NB4 (cell line): ENCODE data around the gene ZNF296.

Experiments used
- DNase-seq: peaks from one replicate; pipeline ENCODE4 v3.0.0; 2010; ENCODE audit warnings: low read depth
- H3K4me3 ChIP-seq: one replicate; pipeline ENCODE4 v1.5.1; 2011; ENCODE audit warnings: mild to moderate bottlenecking, low read depth, low read length, moderate library complexity
- MYC ChIP-seq: IDR thresholded peaks from 2 replicates; pipeline ENCODE4 v1.6.1; 2011; ENCODE audit warnings: low read depth, low read length
- POLR2A ChIP-seq: IDR thresholded peaks from 2 replicates; pipeline ENCODE4 v1.6.1; 2011; ENCODE audit warnings: mild to moderate bottlenecking; ENCODE audit not compliant: insufficient read length; ENCODE audit errors: extremely low read depth
- TF ChIP-seq, protein P1 (sequence below): IDR thresholded peaks from one replicate; pipeline ENCODE4 v1.5.1; 2012; ENCODE audit warnings: low read depth, low read length
- TF ChIP-seq, protein P2 (sequence below): IDR thresholded peaks from 2 replicates; pipeline ENCODE4 v1.6.1; 2011; ENCODE audit warnings: low read depth, low read length

ZNF296 gene

DNA sequence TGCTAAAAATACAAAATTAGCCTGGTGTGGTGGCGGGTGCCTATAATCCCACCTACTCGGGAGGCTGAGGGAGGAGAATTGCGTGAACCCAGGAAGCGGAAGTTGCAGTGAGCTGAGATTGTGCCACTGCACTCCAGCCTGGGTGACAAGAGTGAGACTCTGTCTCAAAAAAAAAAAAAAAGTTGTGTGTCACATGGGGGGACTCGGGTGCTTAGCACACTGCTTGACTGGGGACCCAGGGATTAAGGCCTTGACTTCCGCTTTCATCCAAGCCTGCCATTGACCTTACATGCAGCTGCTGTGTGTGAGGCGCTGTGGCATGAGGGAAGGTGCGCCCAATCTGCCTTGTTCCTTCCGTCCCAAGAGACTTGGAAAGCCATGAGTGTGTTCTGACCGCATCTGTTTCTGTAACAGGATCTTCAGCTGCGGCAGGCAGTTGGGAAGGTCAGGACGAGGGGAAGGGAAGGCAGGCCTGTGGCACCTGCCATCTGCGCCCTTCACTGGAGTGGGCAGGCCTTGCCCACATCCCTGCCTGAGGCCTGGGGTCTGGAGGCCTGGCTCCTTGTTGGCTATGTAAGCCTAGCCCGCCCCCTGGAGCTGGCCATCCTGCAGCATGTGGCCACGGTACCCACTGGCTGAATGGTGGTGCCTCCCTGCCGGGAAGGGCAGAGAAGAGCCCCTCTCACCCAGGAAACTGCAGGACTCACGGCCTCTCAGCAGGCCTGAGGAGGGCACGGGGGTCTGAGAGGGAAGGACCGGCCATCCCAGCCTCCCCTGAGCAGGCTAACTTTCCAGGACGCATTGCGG lies 39.7 kb upstream of the ZNF296 start:
- peak; percentile 34 for DNase-seq
- TF ChIP-seq, protein P1, sequence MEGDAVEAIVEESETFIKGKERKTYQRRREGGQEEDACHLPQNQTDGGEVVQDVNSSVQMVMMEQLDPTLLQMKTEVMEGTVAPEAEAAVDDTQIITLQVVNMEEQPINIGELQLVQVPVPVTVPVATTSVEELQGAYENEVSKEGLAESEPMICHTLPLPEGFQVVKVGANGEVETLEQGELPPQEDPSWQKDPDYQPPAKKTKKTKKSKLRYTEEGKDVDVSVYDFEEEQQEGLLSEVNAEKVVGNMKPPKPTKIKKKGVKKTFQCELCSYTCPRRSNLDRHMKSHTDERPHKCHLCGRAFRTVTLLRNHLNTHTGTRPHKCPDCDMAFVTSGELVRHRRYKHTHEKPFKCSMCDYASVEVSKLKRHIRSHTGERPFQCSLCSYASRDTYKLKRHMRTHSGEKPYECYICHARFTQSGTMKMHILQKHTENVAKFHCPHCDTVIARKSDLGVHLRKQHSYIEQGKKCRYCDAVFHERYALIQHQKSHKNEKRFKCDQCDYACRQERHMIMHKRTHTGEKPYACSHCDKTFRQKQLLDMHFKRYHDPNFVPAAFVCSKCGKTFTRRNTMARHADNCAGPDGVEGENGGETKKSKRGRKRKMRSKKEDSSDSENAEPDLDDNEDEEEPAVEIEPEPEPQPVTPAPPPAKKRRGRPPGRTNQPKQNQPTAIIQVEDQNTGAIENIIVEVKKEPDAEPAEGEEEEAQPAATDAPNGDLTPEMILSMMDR = no peak
- TF ChIP-seq, protein P2, sequence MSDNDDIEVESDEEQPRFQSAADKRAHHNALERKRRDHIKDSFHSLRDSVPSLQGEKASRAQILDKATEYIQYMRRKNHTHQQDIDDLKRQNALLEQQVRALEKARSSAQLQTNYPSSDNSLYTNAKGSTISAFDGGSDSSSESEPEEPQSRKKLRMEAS = no peak
- TF ChIP-seq POLR2A (no peak), MYC (no peak)
- no peak overlapping the region for H3K4me3 ChIP-seq

DNA sequence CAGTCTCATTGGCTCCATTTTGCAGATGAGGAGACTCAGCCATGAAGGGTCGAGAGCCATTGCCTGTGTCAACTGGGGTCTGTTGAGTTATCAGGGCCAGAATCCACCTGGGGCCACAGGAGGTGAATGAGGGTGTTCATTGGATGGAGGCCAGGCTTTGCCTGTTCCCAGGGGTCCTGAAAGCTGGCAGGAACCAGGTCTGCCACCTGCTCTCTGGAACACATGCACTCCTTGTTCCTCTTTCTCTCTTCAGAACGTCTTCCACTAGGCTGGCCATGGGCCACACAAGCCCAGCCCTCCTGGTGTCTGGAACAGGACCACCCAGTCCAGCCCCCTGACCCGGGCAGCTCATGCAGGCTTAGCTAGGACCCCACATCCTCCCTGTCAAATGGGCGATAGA lies 37.8 kb upstream of the ZNF296 start:
- TF ChIP-seq POLR2A (no peak), MYC (no peak)
- TF ChIP-seq, protein P1 = no peak
- TF ChIP-seq, protein P2 = no peak
- DNase-seq = no peak
- H3K4me3 ChIP-seq = no peak overlapping the region

DNA sequence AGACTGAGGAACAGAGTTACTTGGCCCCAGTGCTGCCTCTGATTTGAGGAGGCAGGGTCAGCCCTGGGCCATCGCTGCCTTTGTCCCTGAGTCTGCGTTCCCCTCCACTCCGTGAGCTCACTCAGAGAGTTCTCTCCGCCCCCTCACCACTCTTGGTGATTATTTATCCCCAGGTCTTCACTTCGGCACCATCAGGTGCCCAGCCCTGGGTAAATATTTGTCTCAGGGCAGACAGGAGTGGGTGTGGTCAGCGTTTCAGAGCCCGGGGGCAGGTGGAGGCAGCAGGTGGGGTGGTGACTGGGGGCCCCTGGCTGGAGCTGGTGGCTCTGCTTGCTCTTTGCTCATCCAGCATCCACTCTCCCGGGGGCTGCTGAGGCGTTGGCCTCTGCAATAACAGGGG lies 37.4 kb upstream of the ZNF296 start:
- no peak for DNase-seq
- H3K4me3 ChIP-seq = no peak overlapping the region
- TF ChIP-seq, protein P2 = no peak
- TF ChIP-seq MYC (no peak), POLR2A (no peak)
- TF ChIP-seq, protein P1 = no peak

DNA sequence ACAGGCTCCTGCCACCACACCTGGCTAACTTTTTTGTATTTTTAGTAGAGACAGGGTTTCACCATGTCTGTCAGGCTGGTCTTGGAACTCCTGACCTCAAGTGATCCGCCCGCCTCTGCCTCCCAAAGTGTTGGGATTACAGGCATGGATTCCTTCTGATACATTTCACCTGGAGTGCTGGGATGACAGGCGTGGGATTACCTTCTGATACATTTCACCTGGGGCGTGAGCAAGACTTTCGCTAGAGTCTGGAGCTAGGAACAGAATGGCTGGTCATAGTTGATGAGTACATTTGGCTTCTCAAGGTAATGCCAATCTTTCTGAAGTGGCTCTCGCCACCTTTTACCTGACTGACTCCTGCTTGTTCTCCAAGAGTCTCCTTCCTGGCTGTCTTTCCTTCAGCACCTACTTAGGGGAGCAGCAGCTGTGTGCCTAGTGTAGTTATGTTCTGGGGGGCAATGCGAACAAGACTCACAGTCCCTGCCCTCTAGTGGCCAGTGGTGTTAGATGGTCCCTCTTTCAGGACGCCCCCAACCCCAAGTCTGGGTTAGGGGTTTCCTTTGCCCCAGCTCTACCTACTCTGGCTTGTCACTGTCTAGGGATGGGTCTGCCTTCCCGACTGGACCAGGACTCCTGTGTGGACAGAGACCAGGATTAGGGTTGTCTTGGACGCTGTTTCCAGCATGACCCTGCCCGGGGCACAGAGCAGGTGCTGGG lies 36.0 kb upstream of the ZNF296 start:
- TF ChIP-seq MYC = no peak
- TF ChIP-seq, protein P2 = no peak
- TF ChIP-seq, protein P1 = peak; percentile 27

DNA sequence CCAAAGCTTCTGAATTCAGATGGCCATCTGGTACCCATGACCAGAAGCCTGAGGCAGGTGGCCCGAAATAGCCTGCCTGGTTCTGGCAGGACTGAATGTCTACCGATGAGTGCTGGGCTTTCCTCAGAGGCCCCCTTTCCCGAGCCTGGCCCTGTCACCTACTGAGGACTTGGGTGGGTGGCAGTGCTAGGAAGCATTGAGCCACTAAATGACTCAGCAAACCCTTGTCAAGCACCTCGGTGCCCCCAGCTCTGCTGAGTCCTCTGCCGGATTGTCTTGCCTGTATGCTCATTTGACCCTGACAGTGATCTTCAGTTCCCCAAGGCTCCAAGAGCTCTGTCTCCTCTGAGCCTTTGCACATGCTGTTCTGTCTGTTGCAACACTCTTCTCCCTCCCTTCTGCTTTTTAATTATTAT lies 34.6 kb upstream of the ZNF296 start:
- TF ChIP-seq POLR2A = no peak
- TF ChIP-seq, protein P1 = no peak
- TF ChIP-seq MYC = no peak
- TF ChIP-seq, protein P2 = no peak
- H3K4me3 ChIP-seq = no peak overlapping the region
- DNase-seq = peak; percentile 59

More for the DNA sequence above, 36.0 kb upstream of the ZNF296 start:
- H3K4me3 ChIP-seq = no peak overlapping the region
- DNase-seq = no peak
